Fibroblast of skin of right biceps (primary cell): ENCODE measurements around the gene GRP.
"Not testable (repeated sequence)": the region's sequence is repeated elsewhere in the genome, so short reads cannot be mapped to it uniquely, and the experiment has no call there.

ENCODE experiments used
- DNase-seq: peaks from one replicate; pipeline ENCODE4 v3.0.0-alpha.2; 2013

The GRP gene

DNA sequence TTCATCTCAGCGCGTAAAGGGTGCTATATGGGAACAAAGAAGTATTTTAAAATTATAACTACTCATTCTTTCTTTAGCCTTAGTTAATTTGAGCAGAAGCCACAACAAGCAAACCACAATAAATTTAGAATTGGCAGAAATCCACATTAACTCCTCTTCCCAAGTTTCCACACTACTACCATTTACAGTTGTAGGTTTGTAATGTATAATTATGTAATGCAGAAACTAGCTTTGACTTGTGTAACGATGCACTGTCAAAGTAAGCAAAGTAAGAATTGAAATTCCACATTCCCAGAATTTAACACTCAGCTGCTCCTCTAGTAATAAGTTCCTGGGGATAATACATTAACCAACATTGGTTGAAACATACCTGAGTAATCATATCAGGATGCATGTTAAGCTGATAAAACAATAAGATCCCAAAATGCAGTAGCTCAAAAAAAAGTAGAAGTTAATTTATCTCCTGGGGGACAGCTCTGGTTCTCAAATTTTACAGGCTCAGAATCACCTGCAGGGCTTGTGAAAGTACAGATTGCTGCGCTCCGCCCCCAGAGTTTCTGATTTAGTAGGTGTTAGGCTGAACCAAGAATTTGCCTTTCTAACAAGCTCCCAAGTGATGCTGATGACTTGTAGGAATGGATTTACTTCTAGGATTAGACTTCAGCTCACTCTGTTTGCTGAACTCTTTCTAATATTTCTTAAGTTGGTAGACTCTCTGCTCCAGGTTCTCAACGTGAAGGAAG, 9.9 kb downstream of the GRP start:
- DNase-seq, result peak; percentile 41

- DNase-seq, result no peak
Observed at GRCh38 chr18:59231114-59231513, 11.2 kb downstream of the GRP start.

DNA sequence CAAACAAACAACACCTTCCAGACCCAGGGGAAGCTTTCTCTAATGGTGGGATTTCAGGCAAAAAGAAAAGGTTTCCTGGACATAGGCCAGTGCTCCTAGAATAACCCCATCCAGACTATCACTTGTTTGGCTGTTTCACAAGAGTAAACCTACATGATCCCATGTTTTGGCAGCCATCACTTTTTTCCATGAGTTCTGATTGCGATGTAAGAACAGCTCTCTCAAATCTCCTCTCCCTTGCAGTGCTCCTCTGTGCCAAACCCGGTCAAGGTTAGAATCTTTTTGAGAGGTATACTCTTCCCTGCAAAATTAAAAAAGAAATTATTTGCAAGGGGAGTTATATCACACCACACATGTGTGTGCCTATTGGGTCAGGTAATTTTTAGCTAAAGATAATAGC, 11.9 kb downstream of the GRP start:
- DNase-seq, result no peak

DNA sequence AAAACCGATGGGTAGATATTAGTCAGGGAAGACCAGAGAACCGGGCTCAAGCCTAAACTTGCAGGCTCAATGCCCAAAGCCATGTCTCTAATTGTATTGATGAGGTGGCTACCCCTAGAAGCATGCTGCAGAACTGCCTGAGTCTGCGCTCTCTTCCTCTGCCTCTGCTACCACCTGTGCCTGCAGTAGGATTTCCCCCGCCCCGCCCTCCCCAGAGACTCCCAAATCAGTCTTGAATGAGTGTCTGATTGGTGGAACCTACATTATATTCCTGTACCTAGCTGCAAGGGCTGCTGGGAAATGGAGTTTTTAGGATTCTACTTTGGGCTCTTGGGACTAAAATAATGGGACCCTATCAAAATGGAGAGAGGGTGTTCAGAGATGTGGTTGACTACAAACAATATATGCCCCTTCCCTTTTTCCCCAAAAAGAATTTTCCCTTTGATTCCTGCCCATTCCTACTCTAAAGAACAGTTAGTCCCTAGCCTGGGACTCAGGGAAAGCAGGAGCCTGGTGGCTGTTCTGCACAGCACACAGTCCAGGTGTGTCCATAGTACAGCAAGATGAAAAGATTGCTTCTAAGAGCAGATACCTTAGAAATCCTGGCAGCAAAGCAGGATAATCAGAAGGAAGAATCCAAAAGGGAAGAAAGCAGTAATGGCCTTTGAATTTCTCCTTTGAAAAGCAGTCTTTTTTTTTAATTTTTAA, 12.5 kb downstream of the GRP start:
- DNase-seq, result no peak

DNA sequence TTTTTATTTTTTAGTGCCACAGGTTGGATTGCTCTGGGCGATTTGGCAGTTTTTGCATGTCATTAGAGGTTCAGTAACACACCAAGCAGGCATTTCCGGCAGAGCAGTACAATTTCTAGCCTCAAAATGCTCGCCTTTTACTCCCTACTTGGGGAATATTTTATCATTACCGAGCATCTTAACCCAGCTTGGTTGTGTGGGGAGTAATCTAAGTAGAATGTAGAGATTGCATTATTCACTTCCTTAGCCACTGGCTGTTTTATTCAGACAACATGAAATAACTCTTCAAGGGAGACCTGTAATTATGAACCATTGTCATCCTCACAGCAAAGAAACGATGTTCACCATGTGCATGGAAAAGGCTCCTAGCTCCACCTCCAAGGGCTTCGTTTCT, 13.1 kb downstream of the GRP start:
- DNase-seq, result peak; percentile 71

DNA sequence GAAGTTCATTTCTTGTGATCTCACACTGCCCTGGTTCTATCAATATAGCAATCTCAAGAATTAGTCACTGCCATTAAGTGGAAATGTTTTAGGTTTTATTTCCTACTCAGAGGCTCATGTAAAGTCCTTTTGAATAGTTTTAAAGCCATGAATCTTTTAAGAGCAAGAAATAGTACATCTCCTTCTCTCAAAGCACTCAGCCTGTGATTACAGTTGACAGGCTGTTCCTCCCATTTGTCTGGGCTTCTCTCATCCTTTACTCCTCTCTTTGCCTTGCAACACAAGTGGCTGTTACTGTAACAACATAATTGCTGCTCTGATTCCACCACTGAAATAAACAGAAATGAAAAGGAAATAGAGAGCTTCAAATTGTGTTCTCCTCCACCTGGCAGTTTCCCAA, 18.4 kb downstream of the GRP start:
- DNase-seq, result peak; percentile 21

DNA sequence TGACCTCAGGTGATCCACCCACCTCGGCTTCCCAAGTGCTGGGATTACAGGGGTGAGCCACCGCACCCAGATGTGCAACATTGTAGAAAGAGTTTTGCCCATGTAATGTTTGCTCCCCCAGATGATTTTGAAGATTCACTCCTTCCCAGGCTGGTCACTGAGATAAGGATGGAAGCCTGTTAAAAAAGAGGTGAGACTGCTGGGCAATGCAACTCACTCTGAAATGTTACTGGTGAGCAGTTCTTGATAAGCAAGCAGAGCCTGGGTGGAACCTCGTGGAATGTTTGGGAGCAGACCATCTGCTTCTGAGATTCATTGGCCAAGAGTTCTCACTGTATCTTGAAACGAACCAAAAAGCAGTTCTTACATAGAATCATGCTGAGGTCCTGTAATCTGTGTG, 19.7 kb downstream of the GRP start:
- DNase-seq, result no peak

DNA sequence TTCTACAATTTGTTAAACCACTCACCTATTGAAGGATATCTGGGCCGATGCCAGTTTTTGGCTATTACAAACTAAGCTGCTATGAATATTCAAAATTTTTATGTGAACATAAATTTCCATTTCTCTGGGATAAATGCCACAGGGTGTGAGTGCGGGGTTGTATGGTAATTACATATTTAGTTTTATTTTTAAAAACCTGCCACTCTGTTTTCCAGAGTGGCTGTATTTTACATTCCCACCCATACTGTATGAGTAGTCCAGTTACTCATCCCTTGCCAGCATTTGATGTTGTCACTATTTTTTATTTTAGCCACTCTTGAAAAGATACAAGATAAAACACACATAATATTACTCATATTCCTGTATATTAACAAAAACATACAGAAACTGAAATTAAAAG, 22.9 kb downstream of the GRP start:
- DNase-seq, result no peak

- DNase-seq, result no peak
Observed at GRCh38 chr18:59246796-59247195, 26.8 kb downstream of the GRP start.

DNA sequence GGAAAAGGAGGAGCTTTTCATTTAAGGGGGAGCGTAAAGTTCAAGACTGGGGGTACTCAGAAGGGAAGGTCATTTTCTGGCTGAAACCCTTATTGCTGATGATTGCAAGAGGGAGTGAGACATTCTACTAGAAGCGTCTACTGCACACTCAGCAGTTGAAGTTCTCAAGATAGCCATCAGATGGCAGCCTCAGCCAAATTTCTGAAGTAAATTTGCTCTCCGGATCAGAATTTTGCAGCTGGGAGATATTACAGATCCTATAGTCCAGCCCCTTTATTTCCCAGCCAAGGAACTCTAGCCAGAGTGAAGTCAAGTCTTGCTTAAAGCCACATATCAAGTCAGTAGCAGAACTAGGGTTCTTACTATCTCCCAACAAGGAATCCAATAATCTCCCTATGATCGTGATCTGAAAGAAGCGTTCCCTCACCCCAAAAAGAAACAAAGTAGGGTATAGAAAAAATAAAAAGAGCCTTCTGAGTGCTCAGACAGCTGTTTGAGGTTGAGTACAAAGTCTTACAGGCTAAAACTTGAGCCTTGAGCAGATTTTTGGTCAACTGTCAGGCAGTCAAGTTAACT, 29.3 kb downstream of the GRP start:
- peak; percentile 79 for DNase-seq

GRCh38 chr18:59255491-59255890, 35.5 kb downstream of the GRP start:
- not testable (repeated sequence) for DNase-seq

- not testable (repeated sequence) for DNase-seq
Observed at GRCh38 chr18:59261842-59262241, 41.9 kb downstream of the GRP start.

- not testable (repeated sequence) for DNase-seq
Observed at GRCh38 chr18:59262243-59262642, 42.3 kb downstream of the GRP start.

DNA sequence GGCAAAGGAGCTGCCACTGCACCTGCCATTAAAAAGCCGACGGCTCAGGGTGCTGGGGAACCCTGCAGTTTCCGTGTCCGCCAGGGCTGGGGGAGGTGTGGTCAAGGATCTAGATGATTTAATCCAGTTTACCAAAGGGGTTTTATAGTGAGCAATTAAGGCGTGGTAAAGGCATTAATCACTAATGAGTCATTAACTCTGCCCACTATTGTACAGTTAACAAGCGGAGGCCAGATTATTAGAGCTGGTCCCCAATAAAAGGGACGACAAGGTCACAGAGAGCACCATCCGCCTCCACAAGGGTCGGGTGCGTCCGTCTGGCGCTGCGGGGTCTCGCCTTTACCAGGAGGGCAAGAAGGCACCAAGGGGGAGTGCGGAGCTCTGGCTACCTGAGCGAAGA, 43.7 kb downstream of the GRP start:
- no peak for DNase-seq

- no peak for DNase-seq
Observed at GRCh38 chr18:59264121-59264571, 44.2 kb downstream of the GRP start.

GRCh38 chr18:59264651-59265245, 44.8 kb downstream of the GRP start:
- no peak for DNase-seq

DNA sequence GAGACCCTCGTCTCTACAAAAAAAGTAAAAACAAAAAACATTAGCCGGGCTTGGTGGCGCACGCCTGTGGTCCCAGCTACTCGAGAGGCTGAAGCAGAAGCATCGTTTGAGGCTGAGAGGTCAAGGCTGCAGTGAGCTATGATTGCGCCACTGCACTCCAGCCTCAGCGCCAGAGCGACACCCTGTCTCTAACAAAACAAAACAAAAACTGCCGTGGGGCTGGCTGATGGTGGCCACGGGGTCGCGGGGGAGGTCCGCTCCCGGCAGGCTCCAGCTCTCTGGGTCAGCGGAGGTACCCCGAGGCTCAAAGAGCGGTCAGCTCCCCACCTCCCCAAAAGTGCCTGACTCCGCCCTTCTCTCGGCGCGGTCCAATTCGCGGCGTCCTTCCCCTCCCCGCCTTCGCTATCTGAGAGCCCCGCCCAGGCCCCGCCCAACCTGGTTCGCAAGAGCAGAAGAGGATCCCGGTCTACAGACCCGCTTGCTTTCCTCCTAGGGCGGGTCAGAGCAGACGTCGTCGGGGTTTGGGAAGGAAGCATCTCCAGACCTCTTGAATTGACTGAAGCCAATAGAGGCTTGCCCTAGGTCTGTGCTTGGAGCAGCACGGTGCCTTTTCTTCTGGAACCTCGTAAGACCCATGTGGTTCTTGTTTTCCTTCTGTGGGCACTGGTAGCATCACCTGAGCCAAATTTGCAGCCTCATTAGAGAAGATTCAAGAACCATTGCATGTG, 45.5 kb downstream of the GRP start:
- no peak for DNase-seq

- DNase-seq, result no peak
Observed at GRCh38 chr18:59265974-59266369, 46.0 kb downstream of the GRP start.

- no peak for DNase-seq
Observed at GRCh38 chr18:59266459-59266858, 46.5 kb downstream of the GRP start.

GRCh38 chr18:59266886-59267502, 47.0 kb downstream of the GRP start:
- DNase-seq, result no peak

DNA sequence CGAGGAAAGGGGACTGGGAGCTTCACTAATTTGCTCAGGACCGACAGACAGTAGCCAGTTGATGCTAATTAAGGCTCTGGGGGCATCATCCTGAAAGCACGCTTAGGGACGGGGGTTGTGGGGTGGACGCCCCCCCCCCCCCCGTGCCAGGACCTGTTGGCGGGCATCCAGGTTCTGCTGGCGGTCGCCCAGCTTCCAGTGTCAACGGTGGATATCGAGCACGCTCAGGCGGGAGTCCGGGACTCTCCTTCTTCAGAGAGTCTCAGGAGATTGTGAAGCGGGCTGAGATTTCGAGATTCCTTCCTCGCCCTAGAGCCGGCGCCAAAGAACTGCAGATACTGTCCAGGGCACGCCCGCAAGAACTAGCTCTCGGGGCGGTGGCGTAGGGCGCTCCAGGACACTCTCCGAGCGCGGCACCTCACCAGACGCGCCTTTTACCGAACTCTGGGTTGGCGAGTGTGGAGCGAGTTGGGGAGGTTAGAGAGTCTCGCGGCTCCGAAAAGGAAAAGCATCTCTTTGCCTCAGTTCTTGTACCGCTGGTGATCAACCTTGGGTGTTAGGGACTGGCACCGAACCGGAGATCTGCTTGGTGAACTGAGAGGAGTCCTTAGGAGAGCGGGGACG, 47.7 kb downstream of the GRP start:
- peak; percentile 20 for DNase-seq

- no peak for DNase-seq
Observed at GRCh38 chr18:59268127-59268720, 48.3 kb downstream of the GRP start.
